Transverse colon (tissue), 4 donors: ENCODE measurements around the gene MCAT. TPM values are rescaled to one million over a fixed set of nuclear protein-coding genes. Genes with fewer than 3 reads are reported as not detected.
A peak's percentile ranks its signal among the peaks of the same experiment; 100 is the strongest.

Experiments used
- DNase-seq: peaks from one replicate; pipeline ENCODE4 v3.0.0-alpha.2; 2019
- H3K27ac ChIP-seq, 4 donors: fragments of 200-600 bp; sonication (generic); 2 replicates each; pipeline ENCODE4 v1.5.1; 2016 to 2018; ENCODE audit warnings: inconsistent platforms in 4 of 4
- H3K27me3 ChIP-seq: fragments of 200-600 bp; sonication (generic); 2 replicates; pipeline ENCODE4 v1.5.1; 2017; ENCODE audit warnings: inconsistent platforms
- H3K36me3 ChIP-seq, 4 donors: fragments of 200-600 bp; sonication (generic); 2 replicates each; pipeline ENCODE4 v1.5.1; 2017 to 2019; ENCODE audit warnings: inconsistent platforms in 4 of 4
- H3K4me1 ChIP-seq, 4 donors: fragments of 200-600 bp; sonication (generic); 2 replicates each; pipeline ENCODE4 v1.5.1; 2017 to 2020; ENCODE audit warnings: inconsistent platforms in 4 of 4
- H3K4me3 ChIP-seq, 4 donors: fragments of 200-600 bp; sonication (generic); 1 replicate in 1 of 4; 2 replicates in 3 of 4; pipeline versions ENCODE4 v1.5.1 to v1.6.1; 2017 to 2019; ENCODE audit warnings: inconsistent platforms in 4 of 4
- H3K9me3 ChIP-seq, 2 donors: fragments of 200-600 bp; sonication (generic); 2 replicates each; pipeline ENCODE4 v1.5.1; 2017 to 2019; ENCODE audit warnings: inconsistent platforms in 2 of 2
- EP300 ChIP-seq: sonication (generic); formaldehyde crosslinking; IDR thresholded peaks from one replicate; pipeline ENCODE4 v1.6.1; 2017; ENCODE audit warnings: antibody characterized with exemption, low read depth
- POLR2A ChIP-seq: fragments of 450-650 bp; IDR thresholded peaks from one replicate; pipeline ENCODE4 v1.6.1; 2016; ENCODE audit warnings: antibody characterized with exemption, mild to moderate bottlenecking, moderate library complexity
- POLR2AphosphoS5 ChIP-seq, 3 donors: sonication (generic); formaldehyde crosslinking; IDR thresholded peaks; one replicate each; pipeline ENCODE4 v1.6.1; 2016; ENCODE audit warnings: antibody characterized with exemption in 3 of 3
- WGBS, 2 donors: methylation state at CpG; one replicate each; pipeline ENCODE4 v1.1.5; 2018; ENCODE audit warnings: low coverage in 1 of 2; 5-methylcytosine and 5-hydroxymethylcytosine counted together
- in situ Hi-C, 4 donors: fragments of 200-750 bp; cut with MboI; loops; one replicate each; pipeline versions ENCODE4 v1.15.0 to v1.15.1; 2017; ENCODE audit warnings: low sequenced_read_pairs in 3 of 4, low pct_ligation_motif_present in 1 of 4, low pct_unique_long_range_greater_than_20kb in 1 of 4
- intact Hi-C: fragments of 100-400 bp; cut with DNase I; formaldehyde crosslinking; loops from one replicate; pipeline ENCODE4 v1.15.1; 2023; ENCODE audit warnings: low total_unique reads
- total RNA-seq, 4 donors: library from RNA; depleted of rRNA; stranded (reverse); fragments of >200 nt; gene quantifications; one replicate each; pipeline ENCODE4 v1.1.0, GENCODE V29; 2016
- TF ChIP-seq, protein P1 (sequence below), 5 experiments: fragments of 200-600 bp in 3 of 5; fragments of 450-650 bp in 2 of 5; sonication (generic) in 3 of 5; IDR thresholded peaks; 1 replicate in 2 of 5; 2 replicates in 3 of 5; pipeline ENCODE4 v1.5.1; 2016 to 2017; ENCODE audit warnings: antibody characterized with exemption in 5 of 5, inconsistent platforms in 3 of 5, mild to moderate bottlenecking in 2 of 5, moderate library complexity in 1 of 5

The MCAT gene, protein sequence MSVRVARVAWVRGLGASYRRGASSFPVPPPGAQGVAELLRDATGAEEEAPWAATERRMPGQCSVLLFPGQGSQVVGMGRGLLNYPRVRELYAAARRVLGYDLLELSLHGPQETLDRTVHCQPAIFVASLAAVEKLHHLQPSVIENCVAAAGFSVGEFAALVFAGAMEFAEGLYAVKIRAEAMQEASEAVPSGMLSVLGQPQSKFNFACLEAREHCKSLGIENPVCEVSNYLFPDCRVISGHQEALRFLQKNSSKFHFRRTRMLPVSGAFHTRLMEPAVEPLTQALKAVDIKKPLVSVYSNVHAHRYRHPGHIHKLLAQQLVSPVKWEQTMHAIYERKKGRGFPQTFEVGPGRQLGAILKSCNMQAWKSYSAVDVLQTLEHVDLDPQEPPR
- 10 to 100 TPM; 20.9 to 24.3 (median 22.5) TPM for total RNA-seq

DNA sequence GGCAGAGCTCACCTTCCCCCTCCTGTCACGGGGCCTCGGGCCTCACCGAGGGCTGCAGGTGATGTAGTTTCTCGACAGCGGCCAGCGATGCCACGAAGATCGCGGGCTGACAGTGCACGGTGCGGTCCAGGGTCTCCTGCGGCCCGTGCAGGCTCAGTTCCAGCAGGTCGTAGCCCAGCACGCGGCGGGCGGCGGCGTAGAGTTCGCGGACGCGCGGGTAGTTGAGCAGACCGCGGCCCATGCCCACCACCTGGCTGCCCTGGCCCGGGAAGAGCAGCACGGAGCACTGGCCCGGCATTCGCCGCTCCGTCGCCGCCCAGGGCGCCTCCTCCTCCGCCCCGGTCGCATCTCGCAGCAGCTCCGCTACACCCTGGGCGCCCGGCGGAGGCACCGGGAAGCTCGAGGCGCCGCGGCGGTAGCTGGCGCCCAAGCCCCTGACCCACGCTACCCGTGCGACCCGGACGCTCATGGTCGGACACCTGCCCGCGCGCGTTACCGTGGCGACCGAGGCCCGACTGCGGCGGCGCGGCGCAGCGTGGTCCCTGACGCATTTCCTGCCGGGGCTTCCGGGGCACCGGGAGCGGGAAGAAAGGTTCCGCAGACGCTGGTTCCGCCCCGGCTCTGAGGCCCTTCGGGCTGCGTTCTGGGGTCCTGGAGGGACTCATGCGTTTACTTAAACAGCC, at the start of gene MCAT:
MCAT (minus strand) TSS at position 519 of the 683 bp plus-strand sequence; CDS start at position 469, 50 bp downstream.
- peak within 1 kb of the TSS; percentile 55 to 93 (median 90) for H3K4me3 ChIP-seq
- WGBS, 2 donors, result 1% methylated on average over 45 of the region's 83 CpGs; no CpG with 5 or more reads in 1 of the 2 donors
- H3K27ac ChIP-seq, result peak within 1 kb of the TSS; percentile 66 to 85 (median 78)
- H3K9me3 ChIP-seq, result no peaks in the 10 kb centered on the region
- in situ Hi-C loops (no loop called here), intact Hi-C loops (no loop called here)
- H3K36me3 ChIP-seq, result no peaks in the 10 kb centered on the region
- TF ChIP-seq, protein P1, sequence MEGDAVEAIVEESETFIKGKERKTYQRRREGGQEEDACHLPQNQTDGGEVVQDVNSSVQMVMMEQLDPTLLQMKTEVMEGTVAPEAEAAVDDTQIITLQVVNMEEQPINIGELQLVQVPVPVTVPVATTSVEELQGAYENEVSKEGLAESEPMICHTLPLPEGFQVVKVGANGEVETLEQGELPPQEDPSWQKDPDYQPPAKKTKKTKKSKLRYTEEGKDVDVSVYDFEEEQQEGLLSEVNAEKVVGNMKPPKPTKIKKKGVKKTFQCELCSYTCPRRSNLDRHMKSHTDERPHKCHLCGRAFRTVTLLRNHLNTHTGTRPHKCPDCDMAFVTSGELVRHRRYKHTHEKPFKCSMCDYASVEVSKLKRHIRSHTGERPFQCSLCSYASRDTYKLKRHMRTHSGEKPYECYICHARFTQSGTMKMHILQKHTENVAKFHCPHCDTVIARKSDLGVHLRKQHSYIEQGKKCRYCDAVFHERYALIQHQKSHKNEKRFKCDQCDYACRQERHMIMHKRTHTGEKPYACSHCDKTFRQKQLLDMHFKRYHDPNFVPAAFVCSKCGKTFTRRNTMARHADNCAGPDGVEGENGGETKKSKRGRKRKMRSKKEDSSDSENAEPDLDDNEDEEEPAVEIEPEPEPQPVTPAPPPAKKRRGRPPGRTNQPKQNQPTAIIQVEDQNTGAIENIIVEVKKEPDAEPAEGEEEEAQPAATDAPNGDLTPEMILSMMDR (IDR thresholded peaks at IDR 0.05), result no peak
- TF ChIP-seq POLR2AphosphoS5 (IDR thresholded peaks at IDR 0.05), result peak; percentile 51 to 81 (median 61)
- TF ChIP-seq POLR2A, result peak; percentile 54
- peak; percentile 90 for DNase-seq
- no peaks in the 10 kb centered on the region for H3K27me3 ChIP-seq
- H3K4me1 ChIP-seq, result peaks cover 8 to 17% (median 10%) of the 10 kb centered on the region in 4 donors

DNA sequence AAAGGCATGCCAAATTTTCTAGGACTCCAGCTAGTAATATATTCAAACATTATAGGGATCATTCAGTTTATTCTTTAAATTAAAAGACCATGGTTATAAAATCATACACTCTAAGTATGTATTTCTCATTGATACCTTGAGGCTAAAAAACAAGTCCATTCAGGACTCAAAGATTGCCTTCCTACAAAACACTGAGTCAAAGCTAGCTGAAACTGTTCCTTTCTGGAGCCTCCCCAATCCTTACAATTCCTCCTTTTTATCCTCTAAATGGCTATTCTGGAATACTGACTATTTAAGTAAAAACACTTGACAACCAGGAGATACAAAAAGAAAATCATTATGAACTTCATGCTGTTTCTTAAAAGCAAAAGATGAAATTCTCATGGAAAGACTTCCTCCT, 48.6 kb upstream of the MCAT start:
- in situ Hi-C loops, result no loop called here
- H3K9me3 ChIP-seq, result no peaks in the 10 kb centered on the region

DNA sequence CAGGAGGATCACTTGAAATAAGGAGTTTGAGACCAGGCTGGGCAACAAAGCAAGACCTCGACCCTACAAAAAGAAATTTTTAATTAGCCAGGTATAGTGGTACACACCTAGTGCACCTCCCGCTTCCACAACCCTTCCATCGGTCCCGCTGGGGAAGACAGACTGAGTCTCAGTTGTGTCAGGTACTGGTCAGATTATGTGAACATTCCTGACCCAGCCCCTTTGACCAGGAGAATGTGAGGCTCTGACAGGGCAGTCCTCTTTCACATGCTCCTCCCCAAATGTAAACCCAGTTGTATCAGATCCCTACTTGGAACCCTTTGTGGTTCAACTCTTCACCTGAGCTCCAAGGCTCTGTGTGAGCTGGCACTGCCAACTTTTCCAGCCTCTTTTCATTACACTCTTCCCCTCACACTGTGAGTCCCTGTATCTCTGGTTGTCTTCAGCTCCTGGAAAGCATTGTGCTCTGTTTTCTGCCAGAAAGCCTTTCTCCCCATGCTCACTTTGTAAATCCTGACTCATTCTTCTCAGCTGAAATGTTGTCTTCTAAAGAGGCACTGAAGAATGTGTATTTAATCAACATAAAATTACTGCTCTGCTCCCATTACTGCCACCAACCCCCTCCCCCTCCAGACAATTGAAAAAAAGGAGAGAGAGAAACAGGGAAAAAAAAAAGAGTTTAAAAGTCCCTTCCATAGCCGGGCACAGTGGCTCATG, 45.8 kb upstream of the MCAT start:
- in situ Hi-C loops, result no loop called here
- no peak overlapping the region for H3K27ac ChIP-seq
- TF ChIP-seq EP300 (no peak), POLR2AphosphoS5 (IDR thresholded peaks at IDR 0.05) (no peak), POLR2A (no peak)
- TF ChIP-seq, protein P1 (IDR thresholded peaks at IDR 0.05), result no peak
- 92% methylated on average over 5 of the region's 5 CpGs for WGBS, 2 donors
- DNase-seq, result no peak
- H3K4me1 ChIP-seq, result peaks cover 0 to 19% (median 17%) of the 10 kb centered on the region in 4 donors
- no peaks in the 10 kb centered on the region for H3K9me3 ChIP-seq
- intact Hi-C loops, result no loop called here
- H3K36me3 ChIP-seq, result no peaks in the 10 kb centered on the region
- H3K4me3 ChIP-seq, result no peak overlapping the region
- H3K27me3 ChIP-seq, result peaks cover 4% of the 10 kb centered on the region

More for the DNA sequence above, 48.6 kb upstream of the MCAT start:
- intact Hi-C loops, result no loop called here
- TF ChIP-seq EP300 (no peak), POLR2A (no peak), POLR2AphosphoS5 (IDR thresholded peaks at IDR 0.05) (no peak)
- TF ChIP-seq, protein P1 (IDR thresholded peaks at IDR 0.05), result no peak
- peaks cover 18% of the 10 kb centered on the region for H3K27me3 ChIP-seq
- no peak for DNase-seq
- H3K27ac ChIP-seq, result no peak overlapping the region
- H3K4me1 ChIP-seq, result peaks cover 0 to 5% (median 4%) of the 10 kb centered on the region in 4 donors
- no peaks in the 10 kb centered on the region for H3K36me3 ChIP-seq
- H3K4me3 ChIP-seq, result no peak overlapping the region
